Ectodermal cell (in vitro differentiated cells): ENCODE measurements around the gene PCDHA10. TPM values are rescaled to one million over a fixed set of nuclear protein-coding genes. Genes with fewer than 3 reads are reported as not detected.
"Not testable (repeated sequence)": the region's sequence is repeated elsewhere in the genome, so short reads cannot be mapped to it uniquely, and the experiment has no call there.

Source experiments
- H3K27ac ChIP-seq: 2 replicates; pipeline ENCODE4 v1.7.0; 2013; ENCODE audit warnings: mild to moderate bottlenecking, low read depth, low read length; ENCODE audit not compliant: insufficient read depth, poor library complexity, severe bottlenecking
- H3K27me3 ChIP-seq: 2 replicates; pipeline ENCODE4 v1.7.0; 2013; ENCODE audit warnings: mild to moderate bottlenecking, low read length; ENCODE audit not compliant: insufficient read depth, control insufficient read depth, poor library complexity, severe bottlenecking
- H3K36me3 ChIP-seq: one replicate; pipeline ENCODE4 v1.7.0; 2013; ENCODE audit warnings: low read length; ENCODE audit not compliant: control insufficient read depth, insufficient read depth
- H3K4me1 ChIP-seq: one replicate; pipeline ENCODE4 v1.7.0; 2013; ENCODE audit warnings: low read length; ENCODE audit not compliant: control insufficient read depth, insufficient read depth
- H3K4me3 ChIP-seq: 2 replicates; pipeline ENCODE4 v1.7.0; 2013; ENCODE audit warnings: low read depth, low read length, control low read depth; ENCODE audit not compliant: insufficient read depth
- H3K9me3 ChIP-seq: 2 replicates; pipeline ENCODE4 v1.7.0; 2013; ENCODE audit warnings: mild to moderate bottlenecking, low read length, moderate library complexity; ENCODE audit not compliant: control insufficient read depth
- WGBS, 2 experiments: methylation state at CpG; one replicate each; pipeline ENCODE4 v1.1.7; 2013; ENCODE audit warnings: missing lambda C conversion rate in 2 of 2; 5-methylcytosine and 5-hydroxymethylcytosine counted together
- polyA plus RNA-seq, 4 experiments: library from polyadenylated mRNA; stranded (reverse); fragments of 50-300 nt; gene quantifications; one replicate each; pipeline ENCODE4 v1.2.3, GENCODE V29; 2013

The PCDHA10 gene
- 1.3 TPM for polyA plus RNA-seq (2013, experiment 1 of 4)
- polyA plus RNA-seq (2013, experiment 2 of 4), result 1.7 TPM
- polyA plus RNA-seq (2013, experiment 3 of 4), result 1.8 TPM
- 1.8 TPM for polyA plus RNA-seq (2013, experiment 4 of 4)

GRCh38 chr5:140855772-140856674 lies at the start of gene PCDHA10:
Gene PCDHA10, plus strand, starts transcription at chr5:140855897. Its CDS starts 152 bp downstream, at chr5:140856049.
- no peaks in the 10 kb centered on the region for H3K9me3 ChIP-seq
- no peaks in the 10 kb centered on the region for H3K4me1 ChIP-seq
- H3K36me3 ChIP-seq, result peaks cover under 1% of the 10 kb centered on the region
- WGBS, 2 experiments, result 90 to 92% methylated on average over 43 to 44 of the region's 44 CpGs
- H3K27ac ChIP-seq, result no peak within 1 kb of the TSS
- H3K27me3 ChIP-seq, result no peaks in the 10 kb centered on the region
- no peak within 1 kb of the TSS for H3K4me3 ChIP-seq

DNA sequence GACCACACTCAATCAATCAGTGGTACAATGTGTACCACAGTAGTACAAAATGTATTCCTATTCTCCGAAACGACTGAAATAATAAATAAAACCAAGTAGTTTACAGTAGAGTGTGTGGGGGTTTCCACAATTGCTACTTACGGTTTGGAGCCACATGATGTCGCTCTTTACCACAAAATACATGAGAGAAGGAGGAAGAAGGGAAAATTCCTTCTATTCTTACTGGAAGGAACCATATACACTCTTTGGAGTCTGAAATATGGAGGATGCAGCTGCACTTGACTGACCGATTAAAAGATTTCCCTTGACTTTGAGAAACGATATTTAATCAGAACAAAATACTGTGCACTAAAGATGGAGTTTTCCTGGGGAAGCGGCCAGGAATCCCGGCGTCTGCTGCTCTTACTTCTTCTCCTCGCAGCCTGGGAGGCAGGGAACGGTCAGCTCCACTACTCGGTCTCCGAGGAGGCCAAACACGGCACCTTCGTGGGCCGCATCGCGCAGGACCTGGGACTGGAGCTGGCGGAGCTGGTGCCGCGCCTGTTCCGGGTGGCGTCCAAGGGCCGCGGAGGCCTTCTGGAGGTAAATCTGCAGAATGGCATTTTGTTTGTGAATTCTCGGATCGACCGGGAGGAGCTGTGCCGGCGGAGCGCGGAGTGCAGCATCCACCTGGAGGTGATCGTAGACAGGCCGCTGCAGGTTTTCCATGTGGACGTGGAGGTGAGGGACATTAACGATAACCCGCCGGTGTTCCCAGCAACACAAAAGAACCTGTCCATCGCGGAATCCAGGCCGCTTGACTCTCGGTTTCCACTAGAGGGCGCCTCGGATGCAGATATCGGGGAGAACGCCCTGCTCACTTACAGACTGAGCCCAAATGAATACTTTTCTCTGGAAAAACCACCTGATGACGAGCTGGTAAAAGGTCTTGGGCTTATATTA lies 48.6 kb upstream of the PCDHA10 start, which contains the start of gene PCDHA4:
PCDHA4 (plus strand) TSS at position 235 of the 942 bp plus-strand sequence.
- no peaks in the 10 kb centered on the region for H3K36me3 ChIP-seq
- 29 to 30% methylated on average over 44 to 47 of the region's 47 CpGs for WGBS, 2 experiments
- no peak within 1 kb of the TSS for H3K27ac ChIP-seq
- peak within 1 kb of the TSS; percentile 67 for H3K4me3 ChIP-seq
- no peaks in the 10 kb centered on the region for H3K4me1 ChIP-seq
- no peaks in the 10 kb centered on the region for H3K9me3 ChIP-seq
- no peaks in the 10 kb centered on the region for H3K27me3 ChIP-seq

GRCh38 chr5:140808241-140808888 lies 47.3 kb upstream of the PCDHA10 start:
- H3K27ac ChIP-seq, H3K4me3 ChIP-seq, H3K4me1 ChIP-seq, H3K36me3 ChIP-seq, H3K27me3 ChIP-seq, H3K9me3 ChIP-seq: not testable (repeated sequence)
- WGBS, 2 experiments, result 96 to 97% methylated on average over 62 of the region's 62 CpGs

DNA sequence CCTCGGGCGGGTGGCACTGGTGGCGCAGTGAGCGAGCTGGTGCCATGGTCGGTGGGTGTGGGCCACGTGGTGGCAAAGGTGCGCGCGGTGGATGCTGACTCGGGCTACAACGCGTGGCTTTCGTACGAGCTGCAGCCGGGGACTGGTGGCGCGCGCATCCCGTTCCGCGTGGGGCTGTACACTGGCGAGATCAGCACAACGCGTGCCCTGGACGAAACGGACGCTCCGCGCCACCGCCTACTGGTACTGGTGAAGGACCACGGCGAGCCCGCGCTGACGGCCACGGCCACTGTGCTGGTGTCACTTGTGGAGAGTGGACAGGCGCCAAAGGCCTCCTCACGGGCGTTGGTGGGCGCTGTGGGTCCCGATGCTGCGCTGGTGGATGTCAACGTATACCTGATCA lies 46.8 kb upstream of the PCDHA10 start:
- Histone ChIP-seq H3K36me3 (no peaks in the 10 kb centered on the region), H3K27ac (no peak overlapping the region), H3K27me3 (no peaks in the 10 kb centered on the region), H3K4me3 (no peak overlapping the region), H3K4me1 (no peaks in the 10 kb centered on the region), H3K9me3 (no peaks in the 10 kb centered on the region)
- WGBS, 2 experiments, result 95 to 96% methylated on average over 43 of the region's 43 CpGs

- WGBS, 2 experiments, result 91 to 92% methylated on average over 38 to 39 of the region's 39 CpGs
- no peaks in the 10 kb centered on the region for H3K27me3 ChIP-seq
- H3K36me3 ChIP-seq, result no peaks in the 10 kb centered on the region
- no peak within 1 kb of the TSS for H3K27ac ChIP-seq
- H3K4me1 ChIP-seq, result no peaks in the 10 kb centered on the region
- no peaks in the 10 kb centered on the region for H3K9me3 ChIP-seq
- H3K4me3 ChIP-seq, result no peak within 1 kb of the TSS
Measured at GRCh38 chr5:140821375-140822280, 34.1 kb upstream of the PCDHA10 start, which contains the start of gene PCDHA5. Gene PCDHA5, plus strand, starts transcription at chr5:140821613.

GRCh38 chr5:140822281-140822629 lies 33.4 kb upstream of the PCDHA10 start:
- 91% methylated on average over 6 of the region's 6 CpGs for WGBS, 2 experiments
- Histone ChIP-seq H3K4me3 (no peak overlapping the region), H3K9me3 (no peaks in the 10 kb centered on the region), H3K27ac (no peak overlapping the region), H3K36me3 (no peaks in the 10 kb centered on the region), H3K4me1 (no peaks in the 10 kb centered on the region), H3K27me3 (no peaks in the 10 kb centered on the region)

- H3K4me3 ChIP-seq, H3K27me3 ChIP-seq, H3K36me3 ChIP-seq, H3K27ac ChIP-seq, H3K9me3 ChIP-seq, H3K4me1 ChIP-seq: not testable (repeated sequence)
- WGBS, 2 experiments, result 95 to 96% methylated on average over 48 of the region's 48 CpGs
Measured at GRCh38 chr5:140822969-140823368, 32.7 kb upstream of the PCDHA10 start.

- no peaks in the 10 kb centered on the region for H3K36me3 ChIP-seq
- WGBS, 2 experiments, result 96 to 97% methylated on average over 38 of the region's 38 CpGs
- no peaks in the 10 kb centered on the region for H3K27me3 ChIP-seq
- no peaks in the 10 kb centered on the region for H3K4me1 ChIP-seq
- H3K4me3 ChIP-seq, result no peak overlapping the region
- no peaks in the 10 kb centered on the region for H3K9me3 ChIP-seq
- no peak overlapping the region for H3K27ac ChIP-seq
Measured at GRCh38 chr5:140823475-140823874, 32.2 kb upstream of the PCDHA10 start.

- 93 to 97% methylated on average over 27 of the region's 27 CpGs for WGBS, 2 experiments
- Histone ChIP-seq H3K27me3 (no peaks in the 10 kb centered on the region), H3K36me3 (no peaks in the 10 kb centered on the region), H3K9me3 (no peaks in the 10 kb centered on the region), H3K4me3 (no peak within 1 kb of the TSS), H3K4me1 (no peaks in the 10 kb centered on the region), H3K27ac (no peak within 1 kb of the TSS)
Measured at GRCh38 chr5:140827704-140828361, 27.9 kb upstream of the PCDHA10 start, which contains the start of gene PCDHA6. Gene PCDHA6, plus strand, starts transcription at chr5:140827960. Its CDS starts 132 bp downstream, at chr5:140828092.
